HCT116 (cell line): ENCODE results near the gene FMO5.

Experiments
- CEBPB ChIP-seq: IDR thresholded peaks from 2 replicates; pipeline ENCODE4 v1.6.1; 2012; ENCODE audit warnings: low read depth
- CTCF ChIP-seq, 3 experiments: fragments of 200-600 bp in 1 of 3; sonication (generic) in 1 of 3; IDR thresholded peaks in 2 of 3; conservative IDR thresholded peaks in 1 of 3; 2 replicates each; pipeline ENCODE4 v1.5.1; 2012 to 2017; ENCODE audit warnings: low read depth in 2 of 3, low read length in 2 of 3, antibody characterized with exemption in 1 of 3, borderline replicate concordance in 1 of 3, control low read depth in 1 of 3, mild to moderate bottlenecking in 1 of 3, mixed read lengths in 1 of 3, mixed run types in 1 of 3, moderate library complexity in 1 of 3; ENCODE audit not compliant: insufficient read depth in 1 of 3
- EZH2 ChIP-seq: fragments of 200-600 bp; sonication (generic); IDR thresholded peaks from 2 replicates; pipeline ENCODE4 v1.6.1; 2017; ENCODE audit warnings: antibody characterized with exemption, mixed run types
- POLR2A ChIP-seq: IDR thresholded peaks from 2 replicates; pipeline ENCODE4 v1.7.0; 2011; ENCODE audit warnings: borderline replicate concordance; ENCODE audit not compliant: insufficient read depth, insufficient read length; ENCODE audit errors: extremely low read depth
- POLR2AphosphoS5 ChIP-seq: IDR thresholded peaks from 2 replicates; pipeline ENCODE4 v1.6.1; 2011; ENCODE audit warnings: mild to moderate bottlenecking, low read depth, low read length, moderate library complexity
- REST ChIP-seq: IDR thresholded peaks from 2 replicates; pipeline ENCODE4 v1.6.1; 2012; ENCODE audit warnings: low read depth
- SIN3A ChIP-seq: IDR thresholded peaks from 2 replicates; pipeline ENCODE4 v1.6.1; 2012; ENCODE audit warnings: low read depth
- SP1 ChIP-seq: IDR thresholded peaks from 2 replicates; pipeline ENCODE4 v1.6.1; 2012; ENCODE audit warnings: low read depth
- TCF7L2 ChIP-seq: IDR thresholded peaks from 2 replicates; pipeline ENCODE4 v1.7.0; 2011; ENCODE audit warnings: borderline replicate concordance, inconsistent platforms; ENCODE audit not compliant: insufficient read depth, insufficient read length; ENCODE audit errors: extremely low read depth
- YY1 ChIP-seq: IDR thresholded peaks from 2 replicates; pipeline ENCODE4 v1.6.1; 2011; ENCODE audit warnings: low read length, low read depth, moderate library complexity, mild to moderate bottlenecking; ENCODE audit not compliant: insufficient replicate concordance; ENCODE audit errors: extremely low read depth
- TF ChIP-seq, protein P1 (sequence below): IDR thresholded peaks from 2 replicates; pipeline ENCODE4 v1.6.1; 2012

- no peak for TF ChIP-seq CTCF (IDR thresholded peaks at IDR 0.05 in 2 of 3, conservative IDR thresholded peaks at IDR 0.05 in 1 of 3; ENCODE audit: borderline replicate concordance in 1 of 3, insufficient read depth in 1 of 3, low read depth in 2 of 3, low read length in 2 of 3)
- TF ChIP-seq YY1 = no peak
- TF ChIP-seq, protein P1, sequence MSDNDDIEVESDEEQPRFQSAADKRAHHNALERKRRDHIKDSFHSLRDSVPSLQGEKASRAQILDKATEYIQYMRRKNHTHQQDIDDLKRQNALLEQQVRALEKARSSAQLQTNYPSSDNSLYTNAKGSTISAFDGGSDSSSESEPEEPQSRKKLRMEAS = no peak
- TF ChIP-seq CEBPB = no peak
- TF ChIP-seq POLR2AphosphoS5 = no peak
- TF ChIP-seq SIN3A = no peak
- no peak for TF ChIP-seq REST
- no peak for TF ChIP-seq EZH2
- no peak for TF ChIP-seq POLR2A
- TF ChIP-seq TCF7L2 = no peak
- no peak for TF ChIP-seq SP1
Observed at GRCh38 chr1:147213271-147213670, 11.9 kb downstream of the FMO5 start.
